ENCODE measurements around the gene FREM2. TPM values are rescaled to one million over a fixed set of nuclear protein-coding genes. Genes with fewer than 3 reads are reported as not detected.

FREM2 gene
- total and polyA plus RNA-seq, 2 donors from 2014 or later, result 3.6 to 16.9 TPM

GRCh38 chr13:38658906-38659305, 28.0 kb upstream of the FREM2 start:
- H3K9ac ChIP-seq (ENCODE audit: low read length in 3 of 3), result no peak overlapping the region
- FAIRE-seq (no peak), DNase-seq (no peak)
- peaks cover 3 to 13% (median 5%) of the 10 kb centered on the region in 3 donors for H3K4me1 ChIP-seq (ENCODE audit: control insufficient read depth in 2 of 3, insufficient read depth in 2 of 3, low read depth in 1 of 3, low read length in 3 of 3)
- no peak overlapping the region for H3K4me3 ChIP-seq (ENCODE audit: low read length in 3 of 3)
- no peak overlapping the region for H3K27ac ChIP-seq (ENCODE audit: low read depth in 2 of 2, low read length in 2 of 2)
- intact Hi-C loops (cut with DNase I), result no loop called here
- no peaks in the 10 kb centered on the region for H3K36me3 ChIP-seq (ENCODE audit: control insufficient read depth in 2 of 3, insufficient read depth in 3 of 3, low read length in 3 of 3)
- TF ChIP-seq CTCF (IDR thresholded peaks at IDR 0.05; ENCODE audit: borderline replicate concordance, extremely low read depth, insufficient read depth), result no peak
- no peaks in the 10 kb centered on the region for H3K9me3 ChIP-seq (ENCODE audit: control insufficient read depth in 2 of 3, insufficient read depth in 1 of 3, low read length in 3 of 3)
- no peaks in the 10 kb centered on the region for H3K27me3 ChIP-seq (ENCODE audit: control insufficient read depth, insufficient read depth, low read length)

- H3K27ac ChIP-seq (ENCODE audit: low read depth in 2 of 2, low read length in 2 of 2), result no peak overlapping the region
- DNase-seq (no peak), FAIRE-seq (no peak)
- H3K9ac ChIP-seq (ENCODE audit: low read length in 3 of 3), result no peak overlapping the region
- H3K36me3 ChIP-seq (ENCODE audit: control insufficient read depth in 2 of 3, insufficient read depth in 3 of 3, low read length in 3 of 3), result no peaks in the 10 kb centered on the region
- intact Hi-C loops (cut with DNase I), result no loop called here
- no peak overlapping the region for H3K4me3 ChIP-seq (ENCODE audit: low read length in 3 of 3)
- no peaks in the 10 kb centered on the region for H3K27me3 ChIP-seq (ENCODE audit: control insufficient read depth, insufficient read depth, low read length)
- H3K9me3 ChIP-seq (ENCODE audit: control insufficient read depth in 2 of 3, insufficient read depth in 1 of 3, low read length in 3 of 3), result no peaks in the 10 kb centered on the region
- peaks cover 3 to 9% (median 5%) of the 10 kb centered on the region in 3 donors for H3K4me1 ChIP-seq (ENCODE audit: control insufficient read depth in 2 of 3, insufficient read depth in 2 of 3, low read depth in 1 of 3, low read length in 3 of 3)
- TF ChIP-seq CTCF (IDR thresholded peaks at IDR 0.05; ENCODE audit: borderline replicate concordance, extremely low read depth, insufficient read depth), result no peak
These were observed 25.7 kb upstream of the FREM2 start for GRCh38 chr13:38661010-38661675.

GRCh38 chr13:38662362-38662761, 24.5 kb upstream of the FREM2 start:
- DNase-seq, result peak in 1 of 5 donors; percentile 55
- Histone ChIP-seq H3K9ac (ENCODE audit: low read length in 3 of 3) (no peak overlapping the region), H3K9me3 (ENCODE audit: control insufficient read depth in 2 of 3, insufficient read depth in 1 of 3, low read length in 3 of 3) (no peaks in the 10 kb centered on the region), H3K4me3 (ENCODE audit: low read length in 3 of 3) (no peak overlapping the region), H3K27ac (ENCODE audit: low read depth in 2 of 2, low read length in 2 of 2) (no peak overlapping the region), H3K36me3 (ENCODE audit: control insufficient read depth in 2 of 3, insufficient read depth in 3 of 3, low read length in 3 of 3) (no peaks in the 10 kb centered on the region), H3K27me3 (ENCODE audit: control insufficient read depth, insufficient read depth, low read length) (no peaks in the 10 kb centered on the region), H3K4me1 (ENCODE audit: control insufficient read depth in 2 of 3, insufficient read depth in 2 of 3, low read depth in 1 of 3, low read length in 3 of 3) (peaks cover 0 to 3% (median 2%) of the 10 kb centered on the region in 3 donors)
- intact Hi-C loops (cut with DNase I), result no loop called here
- no peak for FAIRE-seq
- TF ChIP-seq CTCF (IDR thresholded peaks at IDR 0.05; ENCODE audit: borderline replicate concordance, extremely low read depth, insufficient read depth), result no peak

GRCh38 chr13:38664906-38665305, 22.0 kb upstream of the FREM2 start:
- FAIRE-seq, result no peak
- TF ChIP-seq CTCF (IDR thresholded peaks at IDR 0.05; ENCODE audit: borderline replicate concordance, extremely low read depth, insufficient read depth), result no peak

More at GRCh38 chr13:38664906-38665305, 22.0 kb upstream of the FREM2 start:
- H3K36me3 ChIP-seq (ENCODE audit: control insufficient read depth in 2 of 3, insufficient read depth in 3 of 3, low read length in 3 of 3), result no peaks in the 10 kb centered on the region
- no peaks in the 10 kb centered on the region for H3K27me3 ChIP-seq (ENCODE audit: control insufficient read depth, insufficient read depth, low read length)
- H3K4me1 ChIP-seq (ENCODE audit: control insufficient read depth in 2 of 3, insufficient read depth in 2 of 3, low read depth in 1 of 3, low read length in 3 of 3), result peaks cover 0 to 3% (median 2%) of the 10 kb centered on the region in 3 donors
- no peak overlapping the region for H3K27ac ChIP-seq (ENCODE audit: low read depth in 2 of 2, low read length in 2 of 2)
- no peak for DNase-seq
- H3K4me3 ChIP-seq (ENCODE audit: low read length in 3 of 3), result no peak overlapping the region
- intact Hi-C loops (cut with DNase I), result no loop called here
- no peaks in the 10 kb centered on the region for H3K9me3 ChIP-seq (ENCODE audit: control insufficient read depth in 2 of 3, insufficient read depth in 1 of 3, low read length in 3 of 3)
- no peak overlapping the region for H3K9ac ChIP-seq (ENCODE audit: low read length in 3 of 3)
